ENCODE data around the gene TMEM91. TPM values are rescaled to one million over a fixed set of nuclear protein-coding genes. Genes with fewer than 3 reads are reported as not detected.

Gene TMEM91
- total and polyA plus RNA-seq, 2 of the 13 experiments (the other 11 are each of a cell fraction or from before 2014, with no cell fraction given): 6.3 to 10.3 TPM

GRCh38 chr19:41426952-41427646 is 50.8 kb downstream of the TMEM91 start, which contains the start of gene B3GNT8 (continued):
- TF ChIP-seq SAP130 (CRISPR knock-in tag; IDR thresholded peaks at IDR 0.05; ENCODE audit: low read depth): peak; percentile 76
- TF ChIP-seq PHB2 (IDR thresholded peaks at IDR 0.05; ENCODE audit: partially characterized antibody): no peak
- TF ChIP-seq KLF16 (CRISPR knock-in tag; IDR thresholded peaks at IDR 0.05): 0 out of 4 replicates have a peak, but pooled peaks of 1 of the 2 experiments have one; percentile 29
- TF ChIP-seq, protein P1, sequence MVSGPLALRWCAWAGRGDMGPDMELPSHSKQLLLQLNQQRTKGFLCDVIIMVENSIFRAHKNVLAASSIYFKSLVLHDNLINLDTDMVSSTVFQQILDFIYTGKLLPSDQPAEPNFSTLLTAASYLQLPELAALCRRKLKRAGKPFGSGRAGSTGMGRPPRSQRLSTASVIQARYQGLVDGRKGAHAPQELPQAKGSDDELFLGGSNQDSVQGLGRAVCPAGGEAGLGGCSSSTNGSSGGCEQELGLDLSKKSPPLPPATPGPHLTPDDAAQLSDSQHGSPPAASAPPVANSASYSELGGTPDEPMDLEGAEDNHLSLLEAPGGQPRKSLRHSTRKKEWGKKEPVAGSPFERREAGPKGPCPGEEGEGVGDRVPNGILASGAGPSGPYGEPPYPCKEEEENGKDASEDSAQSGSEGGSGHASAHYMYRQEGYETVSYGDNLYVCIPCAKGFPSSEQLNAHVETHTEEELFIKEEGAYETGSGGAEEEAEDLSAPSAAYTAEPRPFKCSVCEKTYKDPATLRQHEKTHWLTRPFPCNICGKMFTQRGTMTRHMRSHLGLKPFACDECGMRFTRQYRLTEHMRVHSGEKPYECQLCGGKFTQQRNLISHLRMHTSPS (CRISPR knock-in tag; IDR thresholded peaks at IDR 0.05; ENCODE audit: low read depth): no peak
- peak; percentile 29; the same call in 1 of the 3 replicates for TF ChIP-seq MXI1 (IDR thresholded peaks at IDR 0.05; ENCODE audit: borderline replicate concordance, low read depth, low read length)
- TF ChIP-seq, protein P2, sequence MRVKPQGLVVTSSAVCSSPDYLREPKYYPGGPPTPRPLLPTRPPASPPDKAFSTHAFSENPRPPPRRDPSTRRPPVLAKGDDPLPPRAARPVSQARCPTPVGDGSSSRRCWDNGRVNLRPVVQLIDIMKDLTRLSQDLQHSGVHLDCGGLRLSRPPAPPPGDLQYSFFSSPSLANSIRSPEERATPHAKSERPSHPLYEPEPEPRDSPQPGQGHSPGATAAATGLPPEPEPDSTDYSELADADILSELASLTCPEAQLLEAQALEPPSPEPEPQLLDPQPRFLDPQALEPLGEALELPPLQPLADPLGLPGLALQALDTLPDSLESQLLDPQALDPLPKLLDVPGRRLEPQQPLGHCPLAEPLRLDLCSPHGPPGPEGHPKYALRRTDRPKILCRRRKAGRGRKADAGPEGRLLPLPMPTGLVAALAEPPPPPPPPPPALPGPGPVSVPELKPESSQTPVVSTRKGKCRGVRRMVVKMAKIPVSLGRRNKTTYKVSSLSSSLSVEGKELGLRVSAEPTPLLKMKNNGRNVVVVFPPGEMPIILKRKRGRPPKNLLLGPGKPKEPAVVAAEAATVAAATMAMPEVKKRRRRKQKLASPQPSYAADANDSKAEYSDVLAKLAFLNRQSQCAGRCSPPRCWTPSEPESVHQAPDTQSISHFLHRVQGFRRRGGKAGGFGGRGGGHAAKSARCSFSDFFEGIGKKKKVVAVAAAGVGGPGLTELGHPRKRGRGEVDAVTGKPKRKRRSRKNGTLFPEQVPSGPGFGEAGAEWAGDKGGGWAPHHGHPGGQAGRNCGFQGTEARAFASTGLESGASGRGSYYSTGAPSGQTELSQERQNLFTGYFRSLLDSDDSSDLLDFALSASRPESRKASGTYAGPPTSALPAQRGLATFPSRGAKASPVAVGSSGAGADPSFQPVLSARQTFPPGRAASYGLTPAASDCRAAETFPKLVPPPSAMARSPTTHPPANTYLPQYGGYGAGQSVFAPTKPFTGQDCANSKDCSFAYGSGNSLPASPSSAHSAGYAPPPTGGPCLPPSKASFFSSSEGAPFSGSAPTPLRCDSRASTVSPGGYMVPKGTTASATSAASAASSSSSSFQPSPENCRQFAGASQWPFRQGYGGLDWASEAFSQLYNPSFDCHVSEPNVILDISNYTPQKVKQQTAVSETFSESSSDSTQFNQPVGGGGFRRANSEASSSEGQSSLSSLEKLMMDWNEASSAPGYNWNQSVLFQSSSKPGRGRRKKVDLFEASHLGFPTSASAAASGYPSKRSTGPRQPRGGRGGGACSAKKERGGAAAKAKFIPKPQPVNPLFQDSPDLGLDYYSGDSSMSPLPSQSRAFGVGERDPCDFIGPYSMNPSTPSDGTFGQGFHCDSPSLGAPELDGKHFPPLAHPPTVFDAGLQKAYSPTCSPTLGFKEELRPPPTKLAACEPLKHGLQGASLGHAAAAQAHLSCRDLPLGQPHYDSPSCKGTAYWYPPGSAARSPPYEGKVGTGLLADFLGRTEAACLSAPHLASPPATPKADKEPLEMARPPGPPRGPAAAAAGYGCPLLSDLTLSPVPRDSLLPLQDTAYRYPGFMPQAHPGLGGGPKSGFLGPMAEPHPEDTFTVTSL (CRISPR knock-in tag; IDR thresholded peaks at IDR 0.05; ENCODE audit: borderline replicate concordance): no peak
- TF ChIP-seq BRD4 (CRISPR knock-in tag; IDR thresholded peaks at IDR 0.05): no peak
- TF ChIP-seq, protein P3, sequence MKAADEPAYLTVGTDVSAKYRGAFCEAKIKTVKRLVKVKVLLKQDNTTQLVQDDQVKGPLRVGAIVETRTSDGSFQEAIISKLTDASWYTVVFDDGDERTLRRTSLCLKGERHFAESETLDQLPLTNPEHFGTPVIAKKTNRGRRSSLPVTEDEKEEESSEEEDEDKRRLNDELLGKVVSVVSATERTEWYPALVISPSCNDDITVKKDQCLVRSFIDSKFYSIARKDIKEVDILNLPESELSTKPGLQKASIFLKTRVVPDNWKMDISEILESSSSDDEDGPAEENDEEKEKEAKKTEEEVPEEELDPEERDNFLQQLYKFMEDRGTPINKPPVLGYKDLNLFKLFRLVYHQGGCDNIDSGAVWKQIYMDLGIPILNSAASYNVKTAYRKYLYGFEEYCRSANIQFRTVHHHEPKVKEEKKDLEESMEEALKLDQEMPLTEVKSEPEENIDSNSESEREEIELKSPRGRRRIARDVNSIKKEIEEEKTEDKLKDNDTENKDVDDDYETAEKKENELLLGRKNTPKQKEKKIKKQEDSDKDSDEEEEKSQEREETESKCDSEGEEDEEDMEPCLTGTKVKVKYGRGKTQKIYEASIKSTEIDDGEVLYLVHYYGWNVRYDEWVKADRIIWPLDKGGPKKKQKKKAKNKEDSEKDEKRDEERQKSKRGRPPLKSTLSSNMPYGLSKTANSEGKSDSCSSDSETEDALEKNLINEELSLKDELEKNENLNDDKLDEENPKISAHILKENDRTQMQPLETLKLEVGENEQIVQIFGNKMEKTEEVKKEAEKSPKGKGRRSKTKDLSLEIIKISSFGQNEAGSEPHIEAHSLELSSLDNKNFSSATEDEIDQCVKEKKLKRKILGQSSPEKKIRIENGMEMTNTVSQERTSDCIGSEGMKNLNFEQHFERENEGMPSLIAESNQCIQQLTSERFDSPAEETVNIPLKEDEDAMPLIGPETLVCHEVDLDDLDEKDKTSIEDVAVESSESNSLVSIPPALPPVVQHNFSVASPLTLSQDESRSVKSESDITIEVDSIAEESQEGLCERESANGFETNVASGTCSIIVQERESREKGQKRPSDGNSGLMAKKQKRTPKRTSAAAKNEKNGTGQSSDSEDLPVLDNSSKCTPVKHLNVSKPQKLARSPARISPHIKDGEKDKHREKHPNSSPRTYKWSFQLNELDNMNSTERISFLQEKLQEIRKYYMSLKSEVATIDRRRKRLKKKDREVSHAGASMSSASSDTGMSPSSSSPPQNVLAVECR (CRISPR knock-in tag; IDR thresholded peaks at IDR 0.05; ENCODE audit: borderline replicate concordance): peak; percentile 58; the same call in 1 of the 2 replicates
- TF ChIP-seq ZNF772 (CRISPR knock-in tag; IDR thresholded peaks at IDR 0.05): no peak
- no peak for TF ChIP-seq ZFP36 (IDR thresholded peaks at IDR 0.05; ENCODE audit: borderline replicate concordance, low read depth, low read length, partially characterized antibody)
- TF ChIP-seq PAXIP1 (CRISPR knock-in tag; conservative IDR thresholded peaks at IDR 0.05): peak; percentile 48
- TF ChIP-seq HMGA1 (CRISPR knock-in tag; conservative IDR thresholded peaks at IDR 0.05): no peak
- TF ChIP-seq ARHGAP35 (CRISPR knock-in tag; IDR thresholded peaks at IDR 0.05; ENCODE audit: borderline replicate concordance): no peak

Measured in HepG2 (cell line).